SH-SY5Y (cell line): ENCODE measurements around the gene GLMP.

Source experiments
- GATA2 ChIP-seq: IDR thresholded peaks from 2 replicates; pipeline ENCODE4 v1.6.1; 2011; ENCODE audit warnings: mild to moderate bottlenecking, low read depth, low read length
- GATA3 ChIP-seq: IDR thresholded peaks from 2 replicates; pipeline ENCODE4 v1.6.1; 2011; ENCODE audit warnings: low read depth, mild to moderate bottlenecking, low read length, moderate library complexity

DNA sequence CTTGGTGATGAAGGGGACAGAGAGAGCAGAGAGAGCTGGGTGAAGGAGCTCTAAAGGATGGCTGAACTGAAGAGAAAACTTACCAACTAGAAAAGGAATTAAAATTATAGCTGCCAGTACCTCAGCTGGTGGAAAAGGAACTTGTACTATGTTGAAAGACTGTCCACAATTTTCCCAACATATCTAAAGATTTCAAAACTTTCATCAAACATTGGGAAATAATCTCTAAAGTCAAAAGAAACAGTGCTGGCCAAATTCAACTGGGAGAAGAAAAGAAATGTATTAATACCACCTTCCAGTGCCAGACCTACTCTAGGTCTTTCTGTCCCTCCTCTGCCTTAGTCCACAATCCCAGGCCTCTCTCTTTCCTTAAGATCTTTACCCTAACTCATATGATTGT, 18.9 kb downstream of the GLMP start:
- no peak for TF ChIP-seq GATA2
- no peak for TF ChIP-seq GATA3
